ENCODE data around the gene FAM200A. TPM values are rescaled to one million over a fixed set of nuclear protein-coding genes. Genes with fewer than 3 reads are reported as not detected.
"Not testable (repeated sequence)": the region's sequence is repeated elsewhere in the genome, so short reads cannot be mapped to it uniquely, and the experiment has no call there.

The FAM200A gene
- total and polyA plus RNA-seq, 4 donors, result 2.3 to 5.9 (median 3.1) TPM

DNA sequence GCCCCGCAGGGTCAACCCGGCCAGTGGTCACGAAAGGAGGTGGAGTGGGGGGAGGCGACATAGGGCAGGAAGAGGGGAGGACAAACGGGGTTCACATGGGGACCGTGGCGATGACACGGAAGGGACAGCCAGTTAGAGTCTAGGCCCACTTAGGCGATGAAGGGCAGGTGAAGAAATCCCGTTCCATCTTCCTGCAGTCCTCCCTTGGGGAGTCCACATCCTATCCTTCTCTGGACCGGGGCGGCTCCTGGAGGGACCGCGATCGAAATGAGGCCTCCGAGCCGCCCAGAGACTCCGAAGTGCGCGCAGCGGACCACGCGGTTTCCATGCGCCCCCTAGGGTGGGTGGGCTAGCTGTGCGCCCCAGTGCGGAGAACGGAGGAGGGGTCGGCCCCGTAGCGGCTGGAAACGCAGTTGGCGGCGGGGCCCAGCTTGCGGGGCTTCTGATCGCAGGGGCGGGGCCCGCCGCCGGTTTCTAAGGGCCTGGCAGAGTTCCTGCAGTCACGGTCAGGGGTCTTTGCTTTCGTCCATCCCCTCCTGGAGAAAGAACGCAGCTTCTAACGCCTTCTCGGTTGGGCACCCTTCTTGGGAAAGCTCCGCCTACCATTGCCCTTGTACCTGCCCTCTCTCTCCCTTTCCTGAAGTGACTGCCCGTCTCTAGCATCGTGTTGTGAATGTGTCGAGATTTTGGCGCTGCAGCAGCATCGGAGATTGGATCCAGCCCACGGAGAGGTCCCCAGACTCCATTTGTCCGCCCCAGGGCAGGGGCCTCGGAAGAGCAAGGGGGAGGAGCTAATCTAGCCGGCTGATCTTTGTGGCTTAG lies 28.3 kb upstream of the FAM200A start:
- ATAC-seq (ENCODE audit: low FRiP score) (peak; percentile 81), DNase-seq (peak in 1 of 2 donors; percentile 78)
- no peak overlapping the region for H3K27ac ChIP-seq (ENCODE audit: low read depth in 1 of 2, low read length in 2 of 2)
- H3K4me1 ChIP-seq (ENCODE audit: control insufficient read depth in 1 of 2, insufficient read depth in 2 of 2, low read length in 2 of 2), result no peaks in the 10 kb centered on the region
- intact Hi-C loops (cut with DNase I), result no loop called here
- H3K4me3 ChIP-seq (ENCODE audit: low read length in 2 of 2), result peak overlapping the region; percentile 24 to 69
- 1% methylated on average over 50 to 54 of the region's 54 CpGs for WGBS, 2 donors
- H3K9me3 ChIP-seq (ENCODE audit: control insufficient read depth, low read length), result no peaks in the 10 kb centered on the region
- no peaks in the 10 kb centered on the region for H3K27me3 ChIP-seq (ENCODE audit: control insufficient read depth in 1 of 2, insufficient read depth in 2 of 2, low read length in 1 of 2)
- no peaks in the 10 kb centered on the region for H3K36me3 ChIP-seq (ENCODE audit: control insufficient read depth in 1 of 2, insufficient read depth in 2 of 2, low read length in 1 of 2)

DNA sequence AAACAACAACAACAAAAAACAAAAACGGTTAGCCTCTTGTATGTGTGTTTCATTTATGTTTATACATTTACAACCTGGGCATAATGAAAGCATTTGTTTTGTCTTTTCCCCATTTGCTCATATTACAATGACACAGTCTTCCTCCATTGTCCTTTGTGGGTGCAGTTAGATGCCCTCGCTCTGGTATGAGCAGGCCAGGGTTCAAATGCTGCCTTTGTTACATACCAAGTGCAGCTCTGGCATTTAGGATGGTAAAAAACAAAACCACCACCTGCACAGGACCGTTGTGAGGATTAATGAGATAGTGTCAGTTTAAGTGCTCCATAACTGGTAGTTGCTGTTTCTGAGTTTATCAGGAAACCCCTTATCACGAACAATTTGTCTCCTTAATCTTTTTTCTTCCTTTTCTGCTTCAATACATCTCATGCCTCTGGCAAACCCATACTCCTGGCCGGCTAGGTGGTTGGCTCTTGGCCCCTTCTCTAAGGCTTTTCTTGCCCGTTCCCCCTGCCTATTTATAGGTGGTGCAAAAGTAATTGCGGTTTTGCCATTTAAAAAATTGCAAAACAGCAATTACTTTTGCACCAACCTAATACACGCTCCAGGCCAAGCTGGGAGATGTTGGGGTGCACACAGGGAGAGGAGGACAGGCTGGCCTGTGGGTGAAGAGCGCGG lies 27.5 kb upstream of the FAM200A start:
- WGBS, 2 donors, result 33% methylated on average over 10 of the region's 10 CpGs
- Histone ChIP-seq H3K4me1 (ENCODE audit: control insufficient read depth in 1 of 2, insufficient read depth in 2 of 2, low read length in 2 of 2) (no peaks in the 10 kb centered on the region), H3K27me3 (ENCODE audit: control insufficient read depth in 1 of 2, insufficient read depth in 2 of 2, low read length in 1 of 2) (no peaks in the 10 kb centered on the region), H3K36me3 (ENCODE audit: control insufficient read depth in 1 of 2, insufficient read depth in 2 of 2, low read length in 1 of 2) (no peaks in the 10 kb centered on the region), H3K9me3 (ENCODE audit: control insufficient read depth, low read length) (no peaks in the 10 kb centered on the region), H3K27ac (ENCODE audit: low read depth in 1 of 2, low read length in 2 of 2) (no peak overlapping the region), H3K4me3 (ENCODE audit: low read length in 2 of 2) (peak overlapping the region; percentile 24 to 69)
- no peak for DNase-seq
- ATAC-seq (ENCODE audit: low FRiP score), result no peak
- intact Hi-C loops (cut with DNase I), result no loop called here

DNA sequence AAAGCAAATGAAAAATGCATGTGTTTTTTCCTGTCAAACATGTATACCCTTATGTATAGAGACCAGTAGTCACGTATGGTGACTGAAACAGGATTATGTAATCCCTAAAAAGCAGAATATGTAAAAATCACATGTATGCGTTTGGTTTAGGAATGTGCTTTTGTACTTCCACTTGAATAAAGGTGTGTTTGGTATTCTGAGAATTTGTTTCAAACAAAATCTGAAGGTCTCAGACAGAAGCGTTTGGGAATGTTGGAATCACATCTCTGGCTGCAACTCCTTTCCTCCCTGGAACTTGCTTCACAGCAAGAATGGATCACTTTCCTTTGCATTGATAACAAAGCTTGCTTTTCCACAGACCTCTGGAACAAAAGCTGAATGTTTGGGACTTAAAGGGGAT lies 24.3 kb upstream of the FAM200A start:
- H3K4me1 ChIP-seq (ENCODE audit: control insufficient read depth in 1 of 2, insufficient read depth in 2 of 2, low read length in 2 of 2), result no peaks in the 10 kb centered on the region
- no peaks in the 10 kb centered on the region for H3K27me3 ChIP-seq (ENCODE audit: control insufficient read depth in 1 of 2, insufficient read depth in 2 of 2, low read length in 1 of 2)
- no peak overlapping the region for H3K4me3 ChIP-seq (ENCODE audit: low read length in 2 of 2)
- H3K27ac ChIP-seq (ENCODE audit: low read depth in 1 of 2, low read length in 2 of 2), result no peak overlapping the region
- DNase-seq (no peak), ATAC-seq (ENCODE audit: low FRiP score) (no peak)
- intact Hi-C loops (cut with DNase I), result no loop called here
- H3K36me3 ChIP-seq (ENCODE audit: control insufficient read depth in 1 of 2, insufficient read depth in 2 of 2, low read length in 1 of 2), result peaks cover 5 to 9% of the 10 kb centered on the region in 2 donors
- no peaks in the 10 kb centered on the region for H3K9me3 ChIP-seq (ENCODE audit: control insufficient read depth, low read length)
- WGBS, 2 donors, result 69 to 72% methylated on average over 3 of the region's 3 CpGs

DNA sequence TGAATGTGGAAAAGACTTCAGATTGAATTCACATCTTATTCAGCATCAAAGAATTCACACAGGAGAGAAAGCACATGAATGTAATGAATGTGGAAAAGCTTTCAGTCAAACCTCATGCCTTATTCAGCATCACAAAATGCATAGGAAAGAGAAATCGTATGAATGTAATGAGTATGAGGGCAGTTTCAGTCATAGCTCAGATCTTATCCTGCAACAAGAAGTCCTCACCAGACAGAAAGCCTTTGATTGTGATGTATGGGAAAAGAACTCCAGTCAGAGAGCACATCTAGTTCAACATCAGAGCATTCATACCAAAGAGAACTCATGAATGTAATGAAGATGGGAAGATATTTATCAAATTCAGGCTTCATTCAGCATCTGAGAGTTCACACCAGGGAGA lies 21.3 kb upstream of the FAM200A start:
- Histone ChIP-seq H3K9me3 (ENCODE audit: control insufficient read depth, low read length) (no peaks in the 10 kb centered on the region), H3K27ac (ENCODE audit: low read depth in 1 of 2, low read length in 2 of 2) (no peak overlapping the region), H3K36me3 (ENCODE audit: control insufficient read depth in 1 of 2, insufficient read depth in 2 of 2, low read length in 1 of 2) (peaks cover 5 to 9% of the 10 kb centered on the region in 2 donors), H3K4me1 (ENCODE audit: control insufficient read depth in 1 of 2, insufficient read depth in 2 of 2, low read length in 2 of 2) (no peaks in the 10 kb centered on the region), H3K27me3 (ENCODE audit: control insufficient read depth in 1 of 2, insufficient read depth in 2 of 2, low read length in 1 of 2) (no peaks in the 10 kb centered on the region), H3K4me3 (ENCODE audit: low read length in 2 of 2) (no peak overlapping the region)
- WGBS, 2 donors, result 91 to 93% methylated on average over 1 of the region's 1 CpG
- intact Hi-C loops (cut with DNase I), result no loop called here
- ATAC-seq (ENCODE audit: low FRiP score) (no peak), DNase-seq (no peak)

DNA sequence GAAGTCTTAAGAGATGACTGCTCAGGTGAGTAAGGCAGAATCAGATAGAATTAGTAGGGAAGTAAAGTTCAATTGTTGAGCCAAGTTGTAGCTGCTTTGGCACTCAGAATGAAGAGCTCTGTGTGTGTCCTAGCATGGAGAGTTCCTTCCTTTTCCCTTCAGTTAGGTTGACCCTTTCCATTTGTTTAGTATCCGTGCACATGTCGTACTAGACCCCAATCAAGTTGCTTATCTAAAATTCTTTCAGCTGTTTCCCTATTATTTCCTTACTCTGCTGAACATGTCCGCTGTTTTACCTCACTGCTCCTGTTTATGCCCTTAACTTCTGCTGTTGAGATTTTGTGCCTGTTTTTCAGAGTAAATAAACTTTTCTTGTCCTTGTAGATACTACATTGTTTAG lies 19.9 kb upstream of the FAM200A start:
- H3K9me3 ChIP-seq (ENCODE audit: control insufficient read depth, low read length), result no peaks in the 10 kb centered on the region
- ATAC-seq (ENCODE audit: low FRiP score), result no peak
- no peak overlapping the region for H3K27ac ChIP-seq (ENCODE audit: low read depth in 1 of 2, low read length in 2 of 2)
- H3K36me3 ChIP-seq (ENCODE audit: control insufficient read depth in 1 of 2, insufficient read depth in 2 of 2, low read length in 1 of 2), result peaks cover 5 to 9% of the 10 kb centered on the region in 2 donors
- no peaks in the 10 kb centered on the region for H3K27me3 ChIP-seq (ENCODE audit: control insufficient read depth in 1 of 2, insufficient read depth in 2 of 2, low read length in 1 of 2)
- no peak overlapping the region for H3K4me3 ChIP-seq (ENCODE audit: low read length in 2 of 2)
- DNase-seq, result no peak
- intact Hi-C loops (cut with DNase I), result no loop called here
- no peaks in the 10 kb centered on the region for H3K4me1 ChIP-seq (ENCODE audit: control insufficient read depth in 1 of 2, insufficient read depth in 2 of 2, low read length in 2 of 2)
- 96% methylated on average over 3 of the region's 3 CpGs for WGBS, 2 donors

DNA sequence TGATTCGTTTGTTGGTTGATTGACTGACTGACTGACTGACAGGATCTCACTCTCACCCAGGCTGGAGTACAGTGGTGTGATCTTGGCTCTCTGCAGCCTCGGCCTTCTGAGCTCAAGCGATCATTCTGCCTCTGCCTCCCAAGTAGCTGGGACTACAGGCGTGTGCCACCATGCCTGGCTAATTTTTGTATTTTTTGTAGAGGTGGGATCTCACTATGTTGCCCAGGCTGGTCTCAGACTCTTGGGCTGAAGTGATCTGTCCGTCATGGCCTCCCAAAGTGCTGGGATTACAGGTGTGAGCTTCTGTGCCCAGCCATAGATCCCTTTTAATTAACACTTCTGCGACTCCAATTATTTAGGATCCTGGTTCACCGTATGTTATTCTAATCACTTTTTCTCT lies 16.9 kb upstream of the FAM200A start:
- H3K36me3 ChIP-seq (ENCODE audit: control insufficient read depth in 1 of 2, insufficient read depth in 2 of 2, low read length in 1 of 2); H3K27ac ChIP-seq (ENCODE audit: low read depth in 1 of 2, low read length in 2 of 2); intact Hi-C loops (cut with DNase I); H3K9me3 ChIP-seq (ENCODE audit: control insufficient read depth, low read length); DNase-seq; H3K4me1 ChIP-seq (ENCODE audit: control insufficient read depth in 1 of 2, insufficient read depth in 2 of 2, low read length in 2 of 2); H3K4me3 ChIP-seq (ENCODE audit: low read length in 2 of 2); ATAC-seq (ENCODE audit: low FRiP score); H3K27me3 ChIP-seq (ENCODE audit: control insufficient read depth in 1 of 2, insufficient read depth in 2 of 2, low read length in 1 of 2): not testable (repeated sequence)
- 96 to 97% methylated on average over 7 of the region's 7 CpGs for WGBS, 2 donors

DNA sequence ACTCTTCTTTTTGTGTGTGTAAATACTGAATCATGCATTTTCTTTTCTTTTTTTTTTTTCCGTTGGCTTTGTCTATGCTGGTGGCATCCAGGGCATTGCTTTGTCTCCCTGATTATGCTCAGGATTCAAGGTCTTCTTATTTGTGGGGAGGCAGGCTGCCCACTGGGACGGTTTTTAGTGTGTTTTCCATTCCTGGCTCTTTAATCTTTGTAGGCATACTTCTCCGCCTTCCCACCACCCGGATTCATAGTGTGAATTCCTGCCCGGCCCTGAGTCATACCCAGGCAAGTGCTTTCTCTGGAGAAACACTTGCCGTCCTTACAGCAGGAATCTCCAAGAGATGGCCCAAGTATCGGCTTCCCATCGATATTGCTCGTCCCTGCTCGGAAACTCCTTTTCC lies 11.7 kb upstream of the FAM200A start:
- peaks cover 3 to 12% of the 10 kb centered on the region in 2 donors for H3K36me3 ChIP-seq (ENCODE audit: control insufficient read depth in 1 of 2, insufficient read depth in 2 of 2, low read length in 1 of 2)
- ATAC-seq (ENCODE audit: low FRiP score) (no peak), DNase-seq (no peak)
- no peak overlapping the region for H3K4me3 ChIP-seq (ENCODE audit: low read length in 2 of 2)
- intact Hi-C loops (cut with DNase I), result no loop called here
- no peaks in the 10 kb centered on the region for H3K27me3 ChIP-seq (ENCODE audit: control insufficient read depth in 1 of 2, insufficient read depth in 2 of 2, low read length in 1 of 2)
- 81 to 84% methylated on average over 10 of the region's 10 CpGs for WGBS, 2 donors
- peaks cover 0 to 3% of the 10 kb centered on the region in 2 donors for H3K4me1 ChIP-seq (ENCODE audit: control insufficient read depth in 1 of 2, insufficient read depth in 2 of 2, low read length in 2 of 2)
- no peaks in the 10 kb centered on the region for H3K9me3 ChIP-seq (ENCODE audit: control insufficient read depth, low read length)
- H3K27ac ChIP-seq (ENCODE audit: low read depth in 1 of 2, low read length in 2 of 2), result no peak overlapping the region

DNA sequence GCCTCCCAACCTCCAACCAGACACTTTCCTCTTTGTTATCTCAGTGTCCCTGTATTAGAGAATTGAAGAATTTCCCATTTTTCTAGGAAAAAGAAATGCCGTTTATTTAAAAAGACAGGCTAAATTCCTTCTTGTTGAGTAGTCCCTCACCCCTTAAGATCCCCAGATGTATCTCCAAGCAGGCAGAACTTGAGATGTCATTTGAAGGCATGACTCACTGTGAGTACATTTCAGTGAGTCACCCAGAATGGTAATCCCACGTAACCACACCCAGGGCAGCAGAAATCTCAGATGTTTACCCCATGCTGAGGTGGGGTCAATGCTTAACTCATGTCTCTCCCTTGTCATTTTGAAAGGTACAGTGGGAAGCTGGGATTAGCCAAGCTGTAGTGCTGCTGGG lies 10.9 kb upstream of the FAM200A start:
- Histone ChIP-seq H3K27ac (ENCODE audit: low read depth in 1 of 2, low read length in 2 of 2) (no peak overlapping the region), H3K36me3 (ENCODE audit: control insufficient read depth in 1 of 2, insufficient read depth in 2 of 2, low read length in 1 of 2) (peaks cover 3 to 12% of the 10 kb centered on the region in 2 donors), H3K9me3 (ENCODE audit: control insufficient read depth, low read length) (no peaks in the 10 kb centered on the region), H3K4me3 (ENCODE audit: low read length in 2 of 2) (no peak overlapping the region), H3K27me3 (ENCODE audit: control insufficient read depth in 1 of 2, insufficient read depth in 2 of 2, low read length in 1 of 2) (no peaks in the 10 kb centered on the region), H3K4me1 (ENCODE audit: control insufficient read depth in 1 of 2, insufficient read depth in 2 of 2, low read length in 2 of 2) (peaks cover 0 to 3% of the 10 kb centered on the region in 2 donors)
- no peak for DNase-seq
- intact Hi-C loops (cut with DNase I), result no loop called here
- 32 to 39% methylated on average over 2 of the region's 2 CpGs for WGBS, 2 donors
- no peak for ATAC-seq (ENCODE audit: low FRiP score)

Measured in aorta (tissue), 5 donors.